NCI-H128 (cell line): ENCODE data around the gene CCDC74A.
"Not testable (repeated sequence)": the region's sequence is repeated elsewhere in the genome, so short reads cannot be mapped to it uniquely, and the experiment has no call there.

Experiments used
- DNase-seq: peaks from one replicate; lab custom pipeline; 2025; ENCODE audit not compliant: unreplicated experiment; lab: John Stamatoyannopoulos, UW

CCDC74A gene

DNA sequence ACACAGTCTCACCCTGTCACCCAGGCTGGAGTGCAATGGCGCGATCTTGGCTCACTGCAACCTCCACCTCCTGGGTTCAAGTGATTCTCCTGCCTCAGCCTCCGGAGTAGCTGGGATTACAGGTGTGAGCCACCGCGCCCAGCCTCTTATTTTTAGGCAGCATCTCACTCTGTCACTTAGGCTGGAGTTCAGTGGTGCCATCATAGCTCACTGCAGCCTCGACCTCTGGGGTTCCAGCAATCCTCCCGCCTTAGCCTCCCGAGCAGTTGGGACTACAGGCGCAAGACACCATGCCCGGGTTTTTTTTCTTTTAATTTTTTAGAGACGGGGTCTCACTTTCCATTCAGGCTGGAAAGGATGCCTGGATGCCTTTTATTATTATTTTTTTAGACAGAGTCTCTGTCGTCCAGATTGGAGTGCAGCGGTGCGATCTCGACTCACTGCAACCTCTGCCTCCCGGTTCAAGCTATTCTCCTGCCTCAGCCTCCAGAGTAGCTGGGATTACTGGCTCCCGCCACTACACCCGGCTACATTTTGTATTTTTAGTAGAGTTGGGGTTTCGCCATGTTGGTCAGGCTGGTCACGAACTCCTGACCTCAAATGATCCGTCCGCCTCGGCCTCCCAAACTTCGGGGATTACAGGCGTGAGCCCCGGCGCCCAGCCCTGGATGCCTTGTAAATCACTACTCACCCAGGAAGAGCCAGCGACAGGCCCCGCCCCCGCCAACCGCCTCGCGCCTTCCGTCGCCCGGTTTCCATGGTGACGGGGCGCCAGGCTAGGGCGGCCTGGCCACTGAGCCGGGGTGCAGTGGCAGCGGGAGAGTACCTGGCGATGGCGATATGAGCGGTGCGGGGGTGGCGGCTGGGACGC lies at the start of gene CCDC74A:
TSS of gene CCDC74A (plus strand) at position 758 of the 871 bp plus-strand sequence. CDS start at position 841, 83 bp downstream.
- DNase-seq: peak; percentile 40

DNA sequence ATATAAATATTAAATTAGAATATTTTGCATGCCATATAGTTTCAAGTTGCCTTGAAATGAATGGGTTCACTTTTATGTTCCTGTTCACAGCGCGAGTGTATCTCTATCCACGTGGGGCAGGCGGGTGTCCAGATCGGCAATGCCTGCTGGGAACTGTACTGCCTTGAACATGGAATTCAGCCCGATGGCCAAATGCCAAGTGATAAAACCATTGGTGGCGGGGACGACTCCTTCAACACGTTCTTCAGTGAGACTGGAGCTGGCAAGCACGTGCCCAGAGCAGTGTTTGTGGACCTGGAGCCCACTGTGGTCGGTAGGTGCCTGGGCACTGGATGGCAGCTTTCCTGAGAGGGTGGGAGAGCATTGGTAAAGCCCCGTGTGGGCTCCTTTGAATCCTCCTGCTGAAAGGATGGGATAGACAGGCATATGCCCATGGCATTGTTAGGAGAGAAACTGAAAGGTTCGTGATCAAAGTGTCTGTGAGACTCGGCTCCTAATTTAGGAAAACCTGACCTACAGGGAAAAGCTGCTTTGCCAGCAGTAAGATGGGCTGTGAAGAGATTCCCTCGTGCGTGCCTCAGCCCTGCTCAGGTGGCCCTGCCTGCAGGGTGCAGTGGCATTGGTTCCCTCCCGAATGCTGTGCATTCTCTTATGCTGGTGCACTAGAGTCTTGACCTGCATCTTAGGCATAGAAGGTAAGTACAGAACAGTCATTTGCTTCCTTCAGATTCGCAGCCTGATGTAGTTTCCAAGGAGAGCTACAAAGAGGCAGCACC lies 49.4 kb upstream of the CCDC74A start:
- not testable (repeated sequence) for DNase-seq

DNA sequence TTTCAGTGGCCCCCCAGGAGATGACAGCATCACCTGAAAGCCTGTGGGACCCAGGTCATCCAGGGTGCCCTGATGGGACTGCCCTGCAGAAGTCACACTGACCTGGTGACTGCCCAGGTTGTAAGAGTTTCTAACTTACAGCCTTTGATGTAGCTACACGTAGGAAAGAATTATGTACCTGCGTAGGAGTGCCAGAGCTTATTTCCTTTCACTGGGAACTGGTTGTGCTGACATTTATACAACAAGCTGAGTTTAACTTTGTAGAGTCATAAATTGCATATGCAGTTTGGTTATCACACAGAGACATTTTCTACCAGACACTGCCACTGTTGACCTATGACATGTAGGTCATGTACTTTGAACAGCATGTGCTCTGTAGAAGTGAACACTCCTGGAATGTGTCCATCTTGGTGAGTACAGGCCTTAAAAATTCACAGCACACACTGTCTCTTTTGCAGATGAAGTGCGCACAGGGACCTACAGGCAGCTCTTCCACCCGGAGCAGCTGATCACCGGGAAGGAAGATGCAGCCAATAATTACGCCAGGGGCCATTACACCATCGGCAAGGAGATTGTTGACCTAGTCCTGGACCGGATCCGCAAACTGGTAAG lies 48.7 kb upstream of the CCDC74A start:
- DNase-seq: not testable (repeated sequence)

DNA sequence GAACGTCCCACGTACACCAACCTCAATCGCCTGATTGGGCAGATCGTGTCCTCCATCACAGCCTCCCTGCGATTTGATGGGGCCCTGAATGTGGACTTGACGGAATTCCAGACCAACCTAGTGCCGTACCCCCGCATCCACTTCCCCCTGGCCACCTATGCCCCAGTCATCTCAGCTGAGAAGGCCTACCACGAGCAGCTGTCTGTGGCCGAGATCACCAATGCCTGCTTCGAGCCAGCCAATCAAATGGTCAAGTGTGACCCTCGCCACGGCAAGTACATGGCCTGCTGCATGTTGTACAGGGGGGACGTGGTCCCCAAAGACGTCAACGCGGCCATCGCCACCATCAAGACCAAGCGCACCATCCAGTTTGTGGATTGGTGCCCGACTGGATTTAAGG lies 47.3 kb upstream of the CCDC74A start:
- not testable (repeated sequence) for DNase-seq

DNA sequence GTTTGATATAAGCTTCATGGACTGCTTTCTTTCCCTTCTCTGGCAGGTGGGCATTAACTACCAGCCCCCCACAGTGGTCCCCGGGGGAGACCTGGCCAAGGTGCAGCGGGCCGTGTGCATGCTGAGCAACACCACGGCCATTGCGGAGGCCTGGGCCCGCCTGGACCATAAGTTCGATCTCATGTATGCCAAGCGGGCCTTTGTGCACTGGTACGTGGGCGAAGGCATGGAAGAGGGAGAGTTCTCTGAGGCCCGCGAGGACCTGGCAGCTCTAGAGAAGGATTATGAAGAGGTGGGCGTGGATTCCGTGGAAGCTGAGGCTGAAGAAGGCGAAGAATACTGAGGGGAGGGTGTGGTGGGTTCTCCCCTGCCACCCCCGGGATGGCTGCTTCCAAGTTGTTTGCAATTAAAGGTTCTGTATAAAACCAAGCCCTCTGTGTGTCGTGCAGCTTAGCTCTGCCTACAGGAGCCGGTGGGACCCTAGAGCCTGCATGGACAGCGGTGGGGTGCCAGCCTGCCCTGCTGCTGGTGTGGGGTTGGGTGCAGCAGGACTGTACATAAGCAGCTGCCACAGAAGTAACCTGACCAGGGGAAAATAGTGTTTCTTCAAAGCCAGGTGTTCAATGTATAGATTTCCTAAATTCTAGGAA lies 45.1 kb upstream of the CCDC74A start:
- DNase-seq: not testable (repeated sequence)

DNA sequence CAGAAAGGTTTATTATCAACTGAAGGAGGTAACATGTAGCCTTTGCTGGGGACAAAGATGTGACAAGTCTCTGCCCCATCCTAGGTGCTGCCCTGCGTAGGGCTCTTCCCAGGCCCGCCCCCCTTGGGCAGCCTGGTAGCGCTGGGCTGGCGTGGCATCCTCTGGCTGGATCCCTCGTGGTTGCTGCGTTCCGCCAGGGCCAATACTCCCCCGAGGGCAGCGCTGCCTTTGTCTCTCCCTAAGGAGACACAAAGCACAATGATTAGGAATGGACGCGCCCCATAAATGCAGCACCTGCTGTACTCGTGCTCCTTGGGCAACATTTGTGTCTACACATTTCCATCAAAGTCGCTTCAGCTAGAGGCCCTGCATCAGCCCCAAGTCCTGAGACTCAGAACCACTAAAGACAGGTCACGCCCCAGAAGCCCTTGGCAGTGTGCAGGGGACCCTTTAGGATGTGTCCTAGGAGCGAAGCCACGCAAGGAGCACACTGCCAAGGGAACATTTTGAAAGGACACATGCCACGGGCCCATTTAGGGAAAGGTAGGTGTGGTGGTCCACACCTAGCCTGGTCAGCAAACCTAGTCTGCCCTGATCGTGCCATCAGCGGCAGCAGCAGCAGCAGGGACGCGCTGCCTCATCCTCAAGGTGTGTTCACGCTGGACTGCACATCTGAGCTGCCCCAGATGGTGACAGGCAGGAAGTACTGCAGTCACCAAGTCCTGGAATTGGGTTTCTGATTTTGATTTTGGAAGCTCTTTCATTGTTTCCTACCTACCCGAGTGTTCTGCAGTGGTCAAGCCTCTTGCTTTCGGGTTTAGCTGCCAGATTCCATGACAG lies 43.5 kb upstream of the CCDC74A start:
- not testable (repeated sequence) for DNase-seq

DNA sequence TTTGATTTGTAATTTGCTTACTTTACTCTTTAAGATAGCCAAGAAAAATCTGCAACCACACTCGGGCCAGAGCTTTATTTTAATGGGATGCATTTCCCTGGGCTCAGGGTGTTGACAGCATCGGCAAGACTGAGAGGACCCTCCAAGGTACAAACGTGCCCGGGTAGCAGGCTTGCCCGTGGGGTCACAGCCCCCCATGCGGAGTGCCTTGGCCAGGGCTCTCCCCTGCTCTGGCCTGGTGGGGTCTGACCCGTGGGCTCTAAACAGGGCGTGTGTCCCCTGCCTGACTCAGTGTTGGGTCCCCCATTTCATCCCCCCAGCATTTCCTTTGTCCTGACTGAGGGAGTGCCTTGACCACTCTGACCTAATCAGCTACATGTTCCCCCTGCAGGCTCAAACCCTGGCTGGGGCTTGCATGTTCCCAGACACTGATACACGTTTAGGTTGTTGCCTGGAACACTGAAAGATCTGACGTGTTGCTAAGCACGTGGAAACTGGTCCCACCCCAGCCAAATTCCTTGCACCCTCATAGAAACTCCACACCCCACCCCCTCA lies 42.7 kb upstream of the CCDC74A start:
- not testable (repeated sequence) for DNase-seq

DNA sequence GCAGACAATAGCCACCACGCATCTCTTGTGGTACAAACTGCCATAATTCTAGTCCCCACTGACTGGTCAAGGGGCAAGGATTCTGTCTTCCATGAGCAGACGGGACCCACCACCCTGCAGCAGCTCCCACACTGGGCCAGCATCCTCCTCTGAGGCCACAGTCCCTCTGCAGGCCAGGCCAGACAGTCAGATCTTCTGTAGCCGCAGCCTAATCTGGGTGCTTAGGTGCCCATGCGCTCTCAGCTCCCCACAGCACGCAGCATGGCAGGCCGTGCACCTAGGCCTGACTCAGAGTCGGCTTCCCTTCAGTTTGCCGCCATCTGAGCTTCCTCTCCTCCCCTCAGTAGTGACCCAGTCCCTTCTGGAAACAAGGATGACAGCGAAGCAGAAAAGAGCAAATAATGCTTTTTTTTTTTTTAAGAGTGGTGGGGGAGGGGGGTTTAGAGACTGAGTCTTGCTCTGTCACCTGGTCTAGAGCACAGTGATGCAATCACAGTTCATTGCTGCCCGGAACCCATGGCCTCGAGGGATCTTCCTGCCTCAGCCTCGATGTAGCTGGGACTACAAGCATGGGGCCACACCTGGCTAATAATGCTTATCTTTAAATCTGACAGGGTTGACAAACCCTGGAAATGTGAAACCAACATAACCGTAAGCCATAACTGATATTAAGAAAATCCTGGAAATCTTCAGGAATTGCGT lies 41.3 kb upstream of the CCDC74A start:
- not testable (repeated sequence) for DNase-seq

DNA sequence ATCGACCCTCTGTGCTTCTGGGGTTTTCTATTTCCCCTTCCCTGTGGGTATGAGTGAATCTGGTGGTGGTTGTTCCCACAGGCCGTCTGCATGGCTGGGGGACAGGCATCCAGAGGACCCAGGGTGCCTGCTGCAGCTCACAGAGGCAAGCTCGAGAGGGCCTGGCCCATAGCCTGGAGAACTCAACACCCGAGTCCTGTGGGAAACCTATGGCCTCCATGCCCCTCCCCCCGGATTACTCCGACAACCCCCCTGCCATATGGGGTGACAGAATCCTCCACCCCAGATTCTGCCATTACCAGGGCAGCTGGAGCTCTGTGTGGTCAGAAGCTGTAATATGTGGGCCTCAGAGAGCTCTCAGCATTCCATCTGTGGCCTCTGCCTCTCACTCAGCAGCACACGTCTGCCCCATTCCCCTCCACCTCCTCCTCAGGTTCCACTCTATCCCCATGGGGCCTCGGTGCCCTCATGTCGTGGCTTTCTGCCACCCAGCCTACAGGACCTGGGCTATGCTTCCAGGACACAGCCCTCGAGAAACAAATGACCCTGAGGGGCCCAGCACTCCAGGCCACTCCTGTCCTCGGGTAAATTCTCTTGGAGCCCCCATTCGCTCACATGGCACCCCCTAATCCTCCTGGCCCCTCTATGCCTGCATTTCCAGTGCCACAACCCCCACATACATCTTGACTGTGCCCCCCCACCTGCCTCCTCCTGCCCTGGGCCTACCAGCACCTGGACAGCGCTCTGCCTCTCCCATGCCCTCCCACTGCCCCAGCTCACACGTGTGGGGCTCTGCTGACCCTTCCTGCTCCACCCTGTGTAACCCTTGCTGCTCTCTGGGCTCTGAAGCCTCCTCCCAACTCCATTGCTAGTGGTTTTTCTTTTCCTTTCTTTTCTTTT lies 39.1 kb upstream of the CCDC74A start:
- DNase-seq: no peak

DNA sequence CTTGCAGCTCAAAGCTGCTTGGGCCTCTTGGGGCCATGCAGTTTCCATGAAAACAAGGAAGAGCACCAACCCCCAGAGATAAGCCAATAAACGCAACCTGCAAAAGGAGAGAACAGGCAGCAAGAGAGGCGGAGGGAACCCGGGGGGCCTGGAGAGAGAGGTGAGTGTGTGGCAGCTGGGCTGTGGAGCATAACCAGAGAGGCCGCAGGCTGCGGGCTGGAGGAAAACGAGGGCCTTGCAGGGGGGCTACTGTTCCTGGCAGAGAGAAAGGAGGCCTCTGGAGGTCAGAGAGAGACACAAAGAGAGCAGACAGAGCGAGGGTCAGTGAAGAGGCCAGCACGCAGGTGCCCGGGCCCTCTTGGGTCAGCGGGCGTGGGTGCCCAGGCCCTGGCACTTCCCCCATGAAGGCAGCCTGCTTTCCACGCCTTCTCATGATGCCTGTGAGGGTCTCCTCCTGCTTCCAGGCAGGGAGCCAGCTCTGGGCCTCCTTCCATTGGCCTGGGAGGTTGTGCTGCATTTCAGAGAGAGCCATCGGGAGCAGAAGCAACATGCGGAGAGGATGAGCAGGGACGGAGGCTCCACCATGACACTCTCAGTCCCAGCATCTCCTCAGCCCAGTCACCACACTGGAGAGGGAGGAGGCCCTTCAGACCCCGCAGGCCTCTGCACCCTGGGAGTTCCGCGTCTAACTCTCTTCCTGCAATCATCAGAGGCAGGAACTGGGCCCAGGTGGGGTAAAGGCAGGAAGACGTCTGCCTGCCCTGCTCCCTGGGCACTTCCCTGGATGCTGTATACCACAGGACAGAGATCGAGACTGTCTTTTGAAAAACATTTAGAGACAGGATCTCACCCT lies 36.8 kb upstream of the CCDC74A start:
- not testable (repeated sequence) for DNase-seq

DNA sequence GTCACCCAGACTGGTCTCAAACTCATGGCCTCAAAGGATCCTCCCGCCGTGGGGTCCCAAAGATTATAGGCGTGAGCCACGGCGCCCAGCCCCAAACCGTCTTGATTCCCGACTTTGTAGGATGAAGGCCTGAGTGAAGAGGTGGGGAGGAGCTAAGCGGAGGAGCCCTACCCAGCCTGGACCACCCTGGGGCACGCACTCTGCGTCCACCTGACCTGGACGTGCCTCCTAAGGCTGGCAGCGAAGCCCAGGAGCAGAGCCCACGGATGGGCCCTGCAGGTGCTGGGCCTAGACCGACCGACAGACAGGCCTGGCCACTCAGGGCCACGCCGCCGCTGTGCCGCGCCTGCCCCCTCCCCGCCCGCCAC lies 36.2 kb upstream of the CCDC74A start:
- DNase-seq: not testable (repeated sequence)

DNA sequence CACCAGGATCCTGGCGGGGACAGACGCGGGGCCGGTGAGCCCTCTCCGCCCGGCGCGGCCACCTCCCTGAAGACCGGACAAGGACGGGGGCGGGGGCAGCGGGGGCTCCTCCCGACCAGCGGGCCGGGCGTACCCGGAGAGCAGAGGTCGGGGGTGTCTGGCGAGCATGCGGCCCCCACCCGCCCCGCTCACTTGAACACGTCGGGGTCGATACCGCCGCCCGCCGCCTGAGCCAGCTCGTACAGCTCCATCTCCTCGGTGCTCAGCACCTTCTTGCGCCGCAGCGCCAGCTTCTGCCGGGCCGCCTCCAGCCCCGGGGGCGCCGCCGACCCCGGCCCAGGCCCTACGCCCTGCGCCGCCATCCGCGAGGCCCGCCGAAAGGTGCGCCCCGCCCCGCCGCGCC lies 35.7 kb upstream of the CCDC74A start, which contains the start of gene MZT2A:
TSS of gene MZT2A (minus strand) at position 383 of the 403 bp plus-strand sequence. CDS start at position 362, 21 bp downstream.
- not testable (repeated sequence) for DNase-seq

DNA sequence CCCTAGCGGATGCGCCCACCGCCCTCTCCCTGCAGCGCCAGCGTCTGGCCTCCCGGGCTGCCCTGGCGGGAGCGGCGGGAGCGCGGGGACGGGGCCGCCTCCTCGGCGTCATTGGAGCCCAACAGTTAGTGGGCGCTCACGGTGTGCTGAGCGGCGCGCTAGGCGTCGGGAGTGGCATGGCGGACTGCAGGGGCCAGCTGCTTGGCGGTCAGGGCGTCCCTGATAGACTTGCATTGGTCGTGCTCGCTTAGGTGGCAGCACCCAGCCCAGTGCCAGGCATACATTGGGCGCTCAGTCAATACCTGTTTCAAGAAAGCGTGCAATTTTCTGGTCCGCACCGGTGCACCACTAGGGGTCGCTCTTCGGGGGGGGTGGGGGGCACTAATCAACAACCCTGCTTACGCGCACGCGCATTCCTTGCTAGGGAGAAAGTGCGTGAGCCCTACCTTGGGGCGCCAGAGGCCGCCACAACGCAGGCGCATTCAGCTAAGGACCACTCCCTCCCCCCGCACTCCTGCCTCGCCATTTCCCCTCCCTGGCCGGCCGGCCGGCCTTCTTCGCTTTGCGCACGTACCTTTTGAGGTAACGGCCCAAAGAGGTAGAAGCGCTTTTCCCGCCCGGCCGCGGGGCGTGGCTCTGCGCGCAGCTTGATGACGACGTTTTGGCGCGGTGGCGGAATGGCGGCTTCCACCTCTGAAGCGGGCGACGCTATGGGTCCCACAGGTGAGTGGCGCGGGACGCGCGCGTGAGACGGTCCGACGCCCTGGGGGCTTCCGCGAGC lies 35.1 kb upstream of the CCDC74A start:
- DNase-seq: peak; percentile 59

DNA sequence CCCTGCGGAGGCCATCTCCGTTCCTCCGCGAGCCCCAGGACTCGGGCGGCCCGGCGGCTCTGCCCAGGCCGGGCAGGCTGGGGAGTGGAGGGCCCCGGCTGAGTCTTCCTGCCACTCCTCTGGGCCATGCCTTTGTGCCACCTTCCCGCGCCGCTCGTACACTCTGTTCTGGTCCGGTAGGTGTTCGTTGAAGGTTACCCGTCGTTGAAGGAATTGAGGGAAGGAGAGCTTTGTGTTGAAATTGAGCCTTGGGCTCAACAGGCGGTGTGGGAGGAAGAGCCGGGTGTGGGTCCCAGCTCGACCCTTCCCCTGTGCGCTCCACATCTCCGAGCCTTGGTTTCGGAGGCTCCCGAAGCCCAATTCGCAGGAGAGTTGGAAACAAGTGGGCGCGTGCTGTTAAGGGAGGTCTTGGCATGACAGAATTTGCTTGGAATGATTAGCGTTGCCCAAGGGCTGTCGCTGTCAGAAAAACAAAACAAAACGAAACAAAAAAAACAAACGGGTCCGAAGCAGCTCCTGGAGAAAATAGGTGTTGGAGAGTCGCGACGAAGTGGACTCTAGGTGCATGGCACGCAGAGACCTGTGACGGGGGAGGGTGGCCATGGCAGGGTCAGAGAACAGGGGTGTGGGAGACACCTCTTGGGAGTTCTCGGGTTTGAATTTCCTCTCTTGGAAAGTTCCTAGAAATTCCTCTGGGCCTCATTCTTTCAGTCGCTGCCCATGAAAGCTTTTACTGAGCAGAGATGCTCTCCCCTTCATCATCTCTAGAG lies 34.3 kb upstream of the CCDC74A start:
- DNase-seq: no peak

DNA sequence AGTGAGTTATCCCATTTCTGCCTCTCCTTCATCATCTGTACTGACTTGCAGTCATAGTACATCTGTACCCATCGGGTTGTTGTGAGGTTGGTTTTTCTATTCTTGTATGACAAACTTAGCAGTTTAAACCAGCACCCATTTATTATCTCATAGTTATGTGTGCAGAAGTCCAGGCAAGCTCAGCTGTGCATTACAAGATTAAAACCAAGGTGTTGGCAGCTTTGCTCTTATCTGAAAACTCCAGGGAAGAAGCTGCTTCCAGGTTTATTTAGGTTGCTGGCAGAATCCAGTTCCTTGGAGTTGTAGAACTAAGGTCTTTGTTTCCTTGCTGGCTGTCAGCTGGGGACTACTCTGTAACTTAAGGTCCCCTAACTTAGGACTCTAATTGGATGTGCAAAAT lies 32.2 kb upstream of the CCDC74A start:
- not testable (repeated sequence) for DNase-seq
